WTC11 (cell line): ENCODE data around the gene SLC34A1. TPM values are rescaled to one million over a fixed set of nuclear protein-coding genes. Genes with fewer than 3 reads are reported as not detected.

Experiments used
- ATAC-seq: fragments of 200-7000 bp; cut with Tn5 transposase; 2 replicates; pipeline ENCODE4 v1.10.0; 2021; ENCODE audit warnings: mild to moderate bottlenecking, moderate library complexity
- CTCF ChIA-PET: fragments of 300-600 bp; sonication (Branson Sonifier 250); formaldehyde crosslinking; loops from one replicate; lab custom pipeline; 2021; ENCODE audit warnings: antibody characterized with exemption; lab: Charles Lee
- POLR2A ChIA-PET: fragments of 350-600 bp; sonication (Branson Sonifier 250); formaldehyde crosslinking; loops from one replicate; lab custom pipeline; 2021; ENCODE audit warnings: antibody characterized with exemption; lab: Charles Lee
- DNase-seq: peaks from one replicate; pipeline ENCODE4 v3.0.0; 2021; ENCODE audit warnings: low spot score
- H3K27ac Mint-ChIP-seq: 2 replicates; pipeline ENCODE4 v1.8.0; 2021; ENCODE audit warnings: mixed read lengths
- H3K27me3 Mint-ChIP-seq: 2 replicates; pipeline ENCODE4 v1.8.0; 2021; ENCODE audit warnings: low read depth, mild to moderate bottlenecking, moderate library complexity, mixed read lengths
- H3K36me3 Mint-ChIP-seq: 2 replicates; pipeline ENCODE4 v1.8.0; 2021; ENCODE audit warnings: mixed read lengths
- H3K4me1 Mint-ChIP-seq: 2 replicates; pipeline ENCODE4 v1.8.0; 2022; ENCODE audit warnings: mixed read lengths
- H3K4me3 Mint-ChIP-seq: 2 replicates; pipeline ENCODE4 v1.8.0; 2021; ENCODE audit warnings: mild to moderate bottlenecking, moderate library complexity, mixed read lengths
- H3K9me3 Mint-ChIP-seq: 2 replicates; pipeline ENCODE4 v1.8.0; 2021; ENCODE audit warnings: mixed read lengths
- ATF2 ChIP-seq: sonication (generic); formaldehyde crosslinking; IDR thresholded peaks from 2 replicates; pipeline ENCODE4 v1.8.1; 2022; ENCODE audit warnings: low read depth, missing genetic modification reagents, borderline replicate concordance
- CBFB ChIP-seq: sonication (generic); formaldehyde crosslinking; IDR thresholded peaks from 2 replicates; pipeline ENCODE4 v1.8.1; 2022; ENCODE audit warnings: mild to moderate bottlenecking, low read depth, missing genetic modification reagents
- CTCF ChIP-seq: fragments of 200-600 bp; IDR thresholded peaks from 2 replicates; pipeline ENCODE4 v1.8.0; 2022; ENCODE audit warnings: antibody characterized with exemption
- E2F1 ChIP-seq: sonication (generic); formaldehyde crosslinking; IDR thresholded peaks from 2 replicates; pipeline ENCODE4 v1.8.0; 2022; ENCODE audit warnings: mild to moderate bottlenecking, missing genetic modification reagents
- EMX1 ChIP-seq: fragments of 250-450 bp; sonication (Bioruptor Pico); IDR thresholded peaks from 2 replicates; pipeline ENCODE4 v1.8.0; 2021; ENCODE audit warnings: mild to moderate bottlenecking
- ESRRA ChIP-seq: sonication (generic); formaldehyde crosslinking; IDR thresholded peaks from 2 replicates; pipeline ENCODE4 v1.8.1; 2022; ENCODE audit warnings: mild to moderate bottlenecking, missing genetic modification reagents, borderline replicate concordance
- FOXP1 ChIP-seq: sonication (generic); formaldehyde crosslinking; IDR thresholded peaks from 2 replicates; pipeline ENCODE4 v1.8.0; 2022; ENCODE audit warnings: missing genetic modification reagents, mild to moderate bottlenecking, moderate library complexity, borderline replicate concordance
- FOXP4 ChIP-seq: sonication (generic); formaldehyde crosslinking; IDR thresholded peaks from 2 replicates; pipeline ENCODE4 v1.8.0; 2022; ENCODE audit warnings: mild to moderate bottlenecking, missing genetic modification reagents
- KAT7 ChIP-seq: sonication (generic); formaldehyde crosslinking; IDR thresholded peaks from 2 replicates; pipeline ENCODE4 v1.8.1; 2023; ENCODE audit warnings: missing genetic modification reagents, mild to moderate bottlenecking, borderline replicate concordance
- NFYB ChIP-seq: sonication (generic); formaldehyde crosslinking; conservative IDR thresholded peaks from 2 replicates; pipeline ENCODE4 v1.8.0; 2022; ENCODE audit warnings: low read depth, missing genetic modification reagents
- NR1H2 ChIP-seq: sonication (generic); formaldehyde crosslinking; IDR thresholded peaks from 2 replicates; pipeline ENCODE4 v1.9.0; 2021; ENCODE audit warnings: mild to moderate bottlenecking, moderate library complexity, missing genetic modification reagents
- NR2C2 ChIP-seq: sonication (generic); formaldehyde crosslinking; IDR thresholded peaks from 2 replicates; pipeline ENCODE4 v1.8.0; 2022; ENCODE audit warnings: mild to moderate bottlenecking, missing genetic modification reagents
- OVOL2 ChIP-seq: fragments of 250-450 bp; sonication (Bioruptor Pico); IDR thresholded peaks from 2 replicates; pipeline ENCODE4 v1.9.0; 2021; ENCODE audit warnings: mild to moderate bottlenecking, borderline replicate concordance
- RORB ChIP-seq: fragments of 250-450 bp; sonication (Bioruptor Pico); IDR thresholded peaks from 2 replicates; pipeline ENCODE4 v1.9.0; 2021; ENCODE audit warnings: mild to moderate bottlenecking
- SP1 ChIP-seq: sonication (generic); formaldehyde crosslinking; conservative IDR thresholded peaks from 2 replicates; pipeline ENCODE4 v1.8.1; 2022; ENCODE audit warnings: missing genetic modification reagents
- TCF7 ChIP-seq: sonication (generic); formaldehyde crosslinking; IDR thresholded peaks from 2 replicates; pipeline ENCODE4 v1.8.0; 2022; ENCODE audit warnings: mild to moderate bottlenecking, low read depth, missing genetic modification reagents, moderate library complexity
- TEAD1 ChIP-seq: sonication (generic); formaldehyde crosslinking; IDR thresholded peaks from 2 replicates; pipeline ENCODE4 v1.8.0; 2022; ENCODE audit warnings: mild to moderate bottlenecking, missing genetic modification reagents
- TP53 ChIP-seq: sonication (generic); formaldehyde crosslinking; IDR thresholded peaks from 2 replicates; pipeline ENCODE4 v1.8.1; 2023; ENCODE audit warnings: mild to moderate bottlenecking, missing genetic modification reagents
- ZBTB43 ChIP-seq: sonication (generic); formaldehyde crosslinking; IDR thresholded peaks from 2 replicates; pipeline ENCODE4 v1.8.1; 2023; ENCODE audit warnings: mild to moderate bottlenecking, missing genetic modification reagents
- ZNF396 ChIP-seq: fragments of 250-450 bp; sonication (Bioruptor Pico); IDR thresholded peaks from 2 replicates; pipeline ENCODE4 v1.8.0; 2021; ENCODE audit warnings: mild to moderate bottlenecking, moderate library complexity, borderline replicate concordance
- ZNF425 ChIP-seq: fragments of 250-450 bp; sonication (Bioruptor Pico); conservative IDR thresholded peaks from 2 replicates; pipeline ENCODE4 v1.9.0; 2021; ENCODE audit warnings: mild to moderate bottlenecking
- ZNF512 ChIP-seq: sonication (generic); formaldehyde crosslinking; IDR thresholded peaks from 2 replicates; pipeline ENCODE4 v1.8.1; 2022; ENCODE audit warnings: missing genetic modification reagents, borderline replicate concordance
- ZNF671 ChIP-seq: fragments of 250-450 bp; sonication (Bioruptor Pico); IDR thresholded peaks from 2 replicates; pipeline ENCODE4 v1.8.0; 2021; ENCODE audit warnings: mild to moderate bottlenecking
- total RNA-seq: library from RNA; stranded (reverse); gene quantifications from 3 replicates; pipeline ENCODE4 v1.2.3, GENCODE V29; 2021

Gene SLC34A1
- total RNA-seq, 1 experiment from 2014 or later: not detected

- ATAC-seq (no peak), DNase-seq (no peak)
- Mint-ChIP-seq H3K36me3 (peaks cover 3% of the 10 kb centered on the region), H3K9me3 (no peaks in the 10 kb centered on the region), H3K27ac (peak overlapping the region; percentile 68), H3K4me3 (no peak overlapping the region), H3K27me3 (no peaks in the 10 kb centered on the region), H3K4me1 (peaks cover 16% of the 10 kb centered on the region)
- ChIA-PET POLR2A (interaction anchor here (1.7 kb wide), 1 partner anchor 25 kb away, joined by 5 read pairs; no protein-coding TSS in a partner anchor), CTCF (interaction anchor here (0.7 to 9.4 kb wide), 8 partner anchors 17 to 120 kb away, joined by 3 to 95 read pairs (median 5); partner anchors contain the start of gene PFN3)
- no peak for TF ChIP-seq E2F1
- no peak for TF ChIP-seq ZNF512
- no peak for TF ChIP-seq NR1H2 (CRISPR knock-in tag)
- TF ChIP-seq SP1 (CRISPR knock-in tag): no peak
- TF ChIP-seq ATF2 (CRISPR knock-in tag): no peak
- no peak for TF ChIP-seq TP53 (CRISPR knock-in tag)
- TF ChIP-seq ZNF425 (CRISPR knock-in tag): no peak
- TF ChIP-seq CTCF: no peak
- no peak for TF ChIP-seq CBFB (CRISPR knock-in tag)
- no peak for TF ChIP-seq ZNF396 (CRISPR knock-in tag)
- TF ChIP-seq OVOL2 (CRISPR knock-in tag): no peak
Observed at GRCh38 chr5:177430140-177430951, 46.1 kb downstream of the SLC34A1 start.

- DNase-seq (no peak), ATAC-seq (no peak)
- H3K27me3 Mint-ChIP-seq: no peaks in the 10 kb centered on the region
- H3K36me3 Mint-ChIP-seq: peaks cover 8% of the 10 kb centered on the region
- ChIA-PET POLR2A (no interaction called here), CTCF (interaction anchor here (1.1 to 9.4 kb wide), 6 partner anchors 24 to 121 kb away, joined by 3 to 95 read pairs (median 4); partner anchors contain the start of gene PFN3)
- H3K9me3 Mint-ChIP-seq: no peaks in the 10 kb centered on the region
- H3K4me3 Mint-ChIP-seq: no peak overlapping the region
- H3K4me1 Mint-ChIP-seq: peaks cover 13% of the 10 kb centered on the region
- H3K27ac Mint-ChIP-seq: no peak overlapping the region
- TF ChIP-seq ZBTB43 (CRISPR knock-in tag): no peak
- TF ChIP-seq TP53 (CRISPR knock-in tag): no peak
- TF ChIP-seq NFYB (CRISPR knock-in tag): no peak
- no peak for TF ChIP-seq ZNF671 (CRISPR knock-in tag)
- no peak for TF ChIP-seq TCF7 (CRISPR knock-in tag)
- TF ChIP-seq KAT7: no peak
- no peak for TF ChIP-seq EMX1 (CRISPR knock-in tag)
- no peak for TF ChIP-seq RORB (CRISPR knock-in tag)
- TF ChIP-seq FOXP1: no peak
- TF ChIP-seq SP1 (CRISPR knock-in tag): no peak
- no peak for TF ChIP-seq NR2C2 (CRISPR knock-in tag)
- no peak for TF ChIP-seq ESRRA (CRISPR knock-in tag)
- no peak for TF ChIP-seq TEAD1 (CRISPR knock-in tag)
- TF ChIP-seq FOXP4 (CRISPR knock-in tag): no peak
Observed at GRCh38 chr5:177430972-177431316, 46.7 kb downstream of the SLC34A1 start.
